HepG2 (cell line): Measurements from ENCODE around the gene CACNA1I. TPM values are rescaled to one million over a fixed set of nuclear protein-coding genes. Genes with fewer than 3 reads are reported as not detected.

Experiments used
- ARID3A ChIP-seq: IDR thresholded peaks from 2 replicates; pipeline ENCODE4 v1.6.1; 2012; ENCODE audit warnings: low read depth, low read length, improper control_type of control experiment
- EHMT2 ChIP-seq: fragments of 200-600 bp; sonication (generic); IDR thresholded peaks from 2 replicates; pipeline ENCODE4 v1.7.0; 2017; ENCODE audit warnings: antibody characterized with exemption, low read depth, low read length, borderline replicate concordance
- ERF ChIP-seq: IDR thresholded peaks from 2 replicates; pipeline ENCODE4 v1.6.1; 2018; ENCODE audit warnings: missing biosample characterization, missing genetic modification reagents
- ETV5 ChIP-seq: IDR thresholded peaks from 2 replicates; pipeline ENCODE4 v1.6.1; 2018; ENCODE audit warnings: missing biosample characterization, missing genetic modification reagents, inconsistent platforms, borderline replicate concordance
- EZH2 ChIP-seq: conservative IDR thresholded peaks from 2 replicates; pipeline ENCODE4 v1.6.1; 2012; ENCODE audit warnings: mild to moderate bottlenecking, low read depth, low read length, moderate library complexity
- FOXP4 ChIP-seq: sonication (generic); formaldehyde crosslinking; IDR thresholded peaks from 2 replicates; pipeline ENCODE4 v1.4.0; 2020; ENCODE audit warnings: missing genetic modification reagents
- GMEB1 ChIP-seq: sonication (generic); formaldehyde crosslinking; IDR thresholded peaks from 2 replicates; pipeline ENCODE4 v1.5.1; 2020; ENCODE audit warnings: missing genetic modification reagents, mild to moderate bottlenecking, borderline replicate concordance
- HNRNPH1 ChIP-seq: fragments of 200-400 bp; formaldehyde crosslinking; optimal IDR thresholded peaks from 2 replicates; pipeline ENCODE3; 2017; ENCODE audit warnings: mild to moderate bottlenecking, low read depth, low read length
- HNRNPLL ChIP-seq: fragments of 200-400 bp; formaldehyde crosslinking; IDR thresholded peaks from 2 replicates; pipeline ENCODE4 v1.6.1; 2017; ENCODE audit warnings: mild to moderate bottlenecking, low read depth, low read length; ENCODE audit not compliant: poor library complexity, severe bottlenecking
- JUND ChIP-seq: sonication (generic); formaldehyde crosslinking; IDR thresholded peaks from 2 replicates; pipeline ENCODE4 v1.8.0; 2022; ENCODE audit warnings: mild to moderate bottlenecking, missing genetic modification reagents
- MEIS2 ChIP-seq: sonication (generic); formaldehyde crosslinking; IDR thresholded peaks from 2 replicates; pipeline ENCODE4 v1.9.0; 2021; ENCODE audit warnings: mild to moderate bottlenecking, missing genetic modification reagents
- MXD3 ChIP-seq: IDR thresholded peaks from 2 replicates; pipeline ENCODE4 v1.6.1; 2016; ENCODE audit warnings: mild to moderate bottlenecking, missing biosample characterization, missing genetic modification reagents
- NR2F1 ChIP-seq, 2 experiments: fragments of 450-650 bp in 1 of 2; formaldehyde crosslinking in 1 of 2; IDR thresholded peaks; 2 replicates each; pipeline versions ENCODE4 v1.5.0 to v1.6.1; 2016 to 2020; ENCODE audit warnings: mild to moderate bottlenecking in 1 of 2, missing compliant biosample characterization in 1 of 2, missing genetic modification reagents in 1 of 2, moderate library complexity in 1 of 2
- PREB ChIP-seq: sonication (generic); formaldehyde crosslinking; IDR thresholded peaks from 2 replicates; pipeline ENCODE4 v1.4.0; 2020; ENCODE audit warnings: missing genetic modification reagents
- REPIN1 ChIP-seq: sonication (generic); formaldehyde crosslinking; IDR thresholded peaks from 2 replicates; pipeline ENCODE4 v1.8.0; 2022; ENCODE audit warnings: missing genetic modification reagents, low read depth, mild to moderate bottlenecking, borderline replicate concordance
- RFX5 ChIP-seq: IDR thresholded peaks from 2 replicates; pipeline ENCODE4 v1.6.1; 2011; ENCODE audit warnings: low read depth, low read length, improper control_type of control experiment
- SNRNP70 ChIP-seq: fragments of 200-400 bp; formaldehyde crosslinking; IDR thresholded peaks from 2 replicates; pipeline ENCODE4 v1.6.1; 2017; ENCODE audit warnings: mild to moderate bottlenecking, low read depth, low read length, moderate library complexity
- TEAD3 ChIP-seq: optimal IDR thresholded peaks from 2 replicates; pipeline ENCODE3; 2016; ENCODE audit warnings: borderline replicate concordance
- ZNF136 ChIP-seq: sonication (generic); formaldehyde crosslinking; IDR thresholded peaks from 2 replicates; pipeline ENCODE4 v1.8.1; 2022; ENCODE audit warnings: low read depth, mild to moderate bottlenecking, moderate library complexity, missing genetic modification reagents
- ZNF709 ChIP-seq: sonication (generic); formaldehyde crosslinking; IDR thresholded peaks from 2 replicates; pipeline ENCODE4 v1.5.0; 2020; ENCODE audit warnings: mild to moderate bottlenecking, missing genetic modification reagents
- polyA plus RNA-seq, 8 experiments: library from polyadenylated mRNA; depleted of rRNA in 3 of 8; stranded (reverse) in 7 of 8; unstranded in 1 of 8; fragments of >200 nt; fragmentation: Illumina TruSeq in 4 of 8; extraction: Trizol in 4 of 8; gene quantifications; 2 replicates each; pipeline versions ENCODE4 v1.2.1 to v1.2.3, GENCODE V29; 2011 to 2016; ENCODE audit warnings: low read depth in 4 of 8, missing spikeins in 1 of 8, mixed read lengths in 1 of 8; ENCODE audit not compliant: insufficient read depth in 1 of 8
- total RNA-seq, 5 experiments: library from RNA; depleted of rRNA; stranded (reverse); fragments of >200 nt; fragmentation: Illumina TruSeq; extraction: Trizol; gene quantifications; 2 replicates each; pipeline ENCODE4 v1.2.3, GENCODE V29; 2016; ENCODE audit warnings: low read depth in 1 of 5

Gene CACNA1I
- total and polyA plus RNA-seq, 2 of the 13 experiments (the other 11 are each of a cell fraction or from before 2014, with no cell fraction given) = not detected

- no peak for TF ChIP-seq RFX5
- TF ChIP-seq FOXP4 = no peak
- TF ChIP-seq TEAD3 (CRISPR knock-in tag) = peak; percentile 5
- TF ChIP-seq JUND = no peak
- TF ChIP-seq HNRNPH1 = peak; percentile 34
- no peak for TF ChIP-seq HNRNPLL
- 0 out of 2 replicates have a peak, but pooled peaks have one; percentile 30 for TF ChIP-seq ERF
- TF ChIP-seq MXD3 (CRISPR knock-in tag) = no peak
- TF ChIP-seq MEIS2 (CRISPR knock-in tag) = no peak
- no peak for TF ChIP-seq ZNF136 (CRISPR knock-in tag)
- 0 out of 4 replicates have a peak, but pooled peaks of 1 of the 2 experiments have one; percentile 29 for TF ChIP-seq NR2F1 (CRISPR knock-in tag; IDR thresholded peaks at IDR 0.05)
- no peak for TF ChIP-seq ETV5 (CRISPR knock-in tag)
- TF ChIP-seq REPIN1 (CRISPR knock-in tag) = no peak
- no peak for TF ChIP-seq EZH2
- no peak for TF ChIP-seq ARID3A
- no peak for TF ChIP-seq PREB (CRISPR knock-in tag)
- TF ChIP-seq GMEB1 = 0 out of 2 replicates have a peak, but pooled peaks have one; percentile 37
- no peak for TF ChIP-seq EHMT2
- no peak for TF ChIP-seq ZNF709 (CRISPR knock-in tag)
- TF ChIP-seq SNRNP70 = no peak
Measured at GRCh38 chr22:39522567-39523300, 47.8 kb upstream of the CACNA1I start (continued).
